IPS-18c (cell line): Measurements from ENCODE around the gene PPP1R37.

Source experiments
- H3K4me3 ChIP-seq: 2 replicates; pipeline ENCODE4 v1.7.0; 2013; ENCODE audit warnings: low read depth, mild to moderate bottlenecking, low read length, moderate library complexity; ENCODE audit not compliant: insufficient read depth
- H3K9me3 ChIP-seq: one replicate; pipeline ENCODE4 v1.6.1; 2013; ENCODE audit warnings: mild to moderate bottlenecking, low read length, moderate library complexity; ENCODE audit not compliant: control insufficient read depth, insufficient read depth

PPP1R37 gene

GRCh38 chr19:45092747-45093678, at the start of gene PPP1R37:
PPP1R37 (plus strand) TSS chr19:45093179; CDS start chr19:45093326, 147 bp downstream.
- H3K4me3 ChIP-seq: peak within 1 kb of the TSS; percentile 95
- H3K9me3 ChIP-seq: peaks cover 2% of the 10 kb centered on the region

GRCh38 chr19:45045671-45046353, 47.2 kb upstream of the PPP1R37 start:
- H3K9me3 ChIP-seq: no peaks in the 10 kb centered on the region
- no peak overlapping the region for H3K4me3 ChIP-seq

- Histone ChIP-seq H3K9me3 (no peaks in the 10 kb centered on the region), H3K4me3 (no peak overlapping the region)
These were observed 46.6 kb upstream of the PPP1R37 start for GRCh38 chr19:45046355-45046754.

- Histone ChIP-seq H3K9me3 (no peaks in the 10 kb centered on the region), H3K4me3 (no peak overlapping the region)
These were observed 45.7 kb upstream of the PPP1R37 start for GRCh38 chr19:45047188-45047797.

GRCh38 chr19:45049073-45049736, 43.8 kb upstream of the PPP1R37 start:
- H3K4me3 ChIP-seq: no peak overlapping the region
- H3K9me3 ChIP-seq: no peaks in the 10 kb centered on the region

GRCh38 chr19:45050036-45050435, 42.9 kb upstream of the PPP1R37 start:
- no peaks in the 10 kb centered on the region for H3K9me3 ChIP-seq

GRCh38 chr19:45051929-45052579, 40.9 kb upstream of the PPP1R37 start:
- Histone ChIP-seq H3K9me3 (no peaks in the 10 kb centered on the region), H3K4me3 (no peak overlapping the region)

More at GRCh38 chr19:45050036-45050435, 42.9 kb upstream of the PPP1R37 start:
- H3K4me3 ChIP-seq: no peak overlapping the region

GRCh38 chr19:45056831-45057230, 36.1 kb upstream of the PPP1R37 start:
- Histone ChIP-seq H3K4me3 (no peak overlapping the region), H3K9me3 (no peaks in the 10 kb centered on the region)

- Histone ChIP-seq H3K4me3 (no peak overlapping the region), H3K9me3 (no peaks in the 10 kb centered on the region)
These were observed 35.5 kb upstream of the PPP1R37 start for GRCh38 chr19:45057444-45057843.

- H3K9me3 ChIP-seq: no peaks in the 10 kb centered on the region
- no peak overlapping the region for H3K4me3 ChIP-seq
These were observed 34.3 kb upstream of the PPP1R37 start for GRCh38 chr19:45058622-45059159.

- no peak overlapping the region for H3K4me3 ChIP-seq
- H3K9me3 ChIP-seq: no peaks in the 10 kb centered on the region
These were observed 33.6 kb upstream of the PPP1R37 start for GRCh38 chr19:45059258-45059965.

- H3K4me3 ChIP-seq: no peak overlapping the region
- no peaks in the 10 kb centered on the region for H3K9me3 ChIP-seq
These were observed 31.0 kb upstream of the PPP1R37 start for GRCh38 chr19:45061965-45062364.

- Histone ChIP-seq H3K9me3 (no peaks in the 10 kb centered on the region), H3K4me3 (no peak overlapping the region)
These were observed 28.9 kb upstream of the PPP1R37 start for GRCh38 chr19:45063851-45064801.

GRCh38 chr19:45066921-45067661, 25.9 kb upstream of the PPP1R37 start:
- H3K9me3 ChIP-seq: no peaks in the 10 kb centered on the region

GRCh38 chr19:45068041-45068440, 24.9 kb upstream of the PPP1R37 start:
- Histone ChIP-seq H3K9me3 (no peaks in the 10 kb centered on the region), H3K4me3 (no peak overlapping the region)

More at GRCh38 chr19:45066921-45067661, 25.9 kb upstream of the PPP1R37 start:
- H3K4me3 ChIP-seq: no peak overlapping the region
